CD4-positive, alpha-beta memory T cell (primary cell): ENCODE results near the gene MORN5. TPM values are rescaled to one million over a fixed set of nuclear protein-coding genes. Genes with fewer than 3 reads are reported as not detected.

Experiments used
- CTCF ChIA-PET: fragments of 350-600 bp; sonication (Branson Sonifier 250); formaldehyde crosslinking; loops from one replicate; lab custom pipeline; 2021; ENCODE audit warnings: inconsistent platforms; ENCODE audit not compliant: partially characterized antibody; lab: Charles Lee
- POLR2A ChIA-PET: fragments of 350-600 bp; sonication (Branson Sonifier 250); formaldehyde crosslinking; loops from one replicate; lab custom pipeline; 2021; ENCODE audit not compliant: partially characterized antibody; lab: Charles Lee
- DNase-seq, 5 donors: peaks; one replicate each; pipeline versions ENCODE4 v3.0.0 to v3.0.0-alpha.2; 2020 to 2022; ENCODE audit warnings: mixed read lengths in 1 of 5
- H3K27ac ChIP-seq: one replicate; pipeline ENCODE4 v1.7.0; 2013; ENCODE audit warnings: low read depth, low read length
- H3K27me3 ChIP-seq: 2 replicates; pipeline ENCODE4 v1.7.0; 2013; ENCODE audit warnings: mild to moderate bottlenecking, low read length, moderate library complexity; ENCODE audit not compliant: insufficient read depth
- H3K36me3 ChIP-seq: 2 replicates; pipeline ENCODE4 v1.7.0; 2013; ENCODE audit warnings: mild to moderate bottlenecking, low read length, moderate library complexity; ENCODE audit not compliant: insufficient read depth
- H3K4me1 ChIP-seq: 2 replicates; pipeline ENCODE4 v1.7.0; 2013; ENCODE audit warnings: mild to moderate bottlenecking, low read length, moderate library complexity; ENCODE audit not compliant: insufficient read depth
- H3K4me3 ChIP-seq, 2 donors: one replicate each; pipeline ENCODE4 v1.7.0; 2013; ENCODE audit warnings: low read length in 2 of 2, mild to moderate bottlenecking in 1 of 2
- H3K9me3 ChIP-seq, 2 donors: one replicate each; pipeline ENCODE4 v1.7.0; 2013; ENCODE audit warnings: low read length in 2 of 2, control low read depth in 1 of 2; ENCODE audit not compliant: control insufficient read depth in 1 of 2
- H3K27ac Mint-ChIP-seq, 7 donors: one replicate each; pipeline ENCODE4 v1.8.0; 2020 to 2021; ENCODE audit warnings: mixed read lengths in 7 of 7, mild to moderate bottlenecking in 6 of 7, inconsistent platforms in 3 of 7, moderate library complexity in 3 of 7
- H3K27me3 Mint-ChIP-seq, 2 donors: one replicate each; pipeline ENCODE4 v1.8.0; 2020 to 2021; ENCODE audit warnings: mixed read lengths in 2 of 2
- H3K36me3 Mint-ChIP-seq, 2 donors: one replicate each; pipeline ENCODE4 v1.8.0; 2020 to 2021; ENCODE audit warnings: mixed read lengths in 2 of 2, inconsistent platforms in 1 of 2, mild to moderate bottlenecking in 1 of 2
- H3K4me1 Mint-ChIP-seq, 4 donors: one replicate each; pipeline ENCODE4 v1.8.0; 2020 to 2021; ENCODE audit warnings: mixed read lengths in 4 of 4, mild to moderate bottlenecking in 1 of 4
- H3K4me3 Mint-ChIP-seq, 8 donors: one replicate each; pipeline ENCODE4 v1.8.0; 2020 to 2021; ENCODE audit warnings: mixed read lengths in 8 of 8, mild to moderate bottlenecking in 7 of 8, moderate library complexity in 6 of 8, inconsistent platforms in 3 of 8
- H3K9me3 Mint-ChIP-seq, 8 donors: one replicate each; pipeline ENCODE4 v1.8.0; 2020 to 2021; ENCODE audit warnings: mixed read lengths in 8 of 8, mild to moderate bottlenecking in 5 of 8, inconsistent platforms in 3 of 8, moderate library complexity in 1 of 8
- intact Hi-C: fragments of 100-400 bp; cut with micrococcal nuclease; formaldehyde crosslinking; loops from one replicate; pipeline ENCODE4 v1.15.1; 2023
- polyA plus RNA-seq, 2 donors: library from polyadenylated mRNA; unstranded; fragments of 300-500 nt; fragmentation: Illumina TruSeq; gene quantifications; one replicate each; pipeline ENCODE4 v1.2.3, GENCODE V29; 2021
- total RNA-seq, 2 experiments: library from RNA; stranded (reverse); gene quantifications; one replicate each; pipeline ENCODE4 v1.2.3, GENCODE V29; 2021

The MORN5 gene
- not detected for total RNA-seq
- polyA plus RNA-seq, result not detected

GRCh38 chr9:122159026-122159924, at the start of gene MORN5, which contains the start of gene NDUFA8:
TSS of gene MORN5 (plus strand) at chr9:122159908. CDS start at chr9:122159973, 65 bp downstream.
TSS of gene NDUFA8 (minus strand) at chr9:122159779. CDS start at chr9:122159677, 102 bp downstream.
- peak within 1 kb of the TSS; percentile 82 for H3K27ac ChIP-seq
- ChIA-PET CTCF (interaction anchor here (0.7 to 2.9 kb wide), 4 partner anchors 36 to 191 kb away, joined by 3 to 9 read pairs (median 6); no protein-coding TSS in a partner anchor), POLR2A (interaction anchor here (1.0 to 1.2 kb wide), 2 partner anchors 106 to 108 kb away, joined by 3 to 4 read pairs; partner anchors contain the start of genes MRRF and RBM18)
- H3K4me3 Mint-ChIP-seq, result peak within 1 kb of the TSS; percentile 95 to 99 (median 98)
- peak within 1 kb of the TSS; percentile 82 to 99 (median 97) for H3K27ac Mint-ChIP-seq
- intact Hi-C loops, result loop anchor here (1.0 to 2.0 kb wide), 3 partner anchors 66 to 670 kb away; partner anchors contain the start of genes MRRF, PDCL, RBM18 and TTLL11
- H3K27me3 ChIP-seq, result no peaks in the 10 kb centered on the region
- H3K36me3 ChIP-seq, result no peaks in the 10 kb centered on the region
- peaks cover 0 to 10% (median 3%) of the 10 kb centered on the region in 8 donors for H3K9me3 Mint-ChIP-seq
- H3K4me1 ChIP-seq, result peaks cover 25% of the 10 kb centered on the region
- H3K27me3 Mint-ChIP-seq, result peaks cover 8 to 10% of the 10 kb centered on the region in 2 donors
- H3K4me1 Mint-ChIP-seq, result peaks cover 29 to 48% (median 35%) of the 10 kb centered on the region in 4 donors
- H3K9me3 ChIP-seq, result no peaks in the 10 kb centered on the region
- DNase-seq, result peak; percentile 94 to 96 (median 95)
- H3K36me3 Mint-ChIP-seq, result peaks cover 0 to 8% of the 10 kb centered on the region in 2 donors
- peak within 1 kb of the TSS; percentile 89 to 93 for H3K4me3 ChIP-seq

GRCh38 chr9:122110100-122110833, 49.4 kb upstream of the MORN5 start:
- H3K36me3 Mint-ChIP-seq, result no peaks in the 10 kb centered on the region
- H3K4me3 Mint-ChIP-seq, result no peak overlapping the region
- no peak overlapping the region for H3K27ac Mint-ChIP-seq
- Histone ChIP-seq H3K27ac (no peak overlapping the region), H3K4me3 (no peak overlapping the region), H3K36me3 (no peaks in the 10 kb centered on the region), H3K4me1 (no peaks in the 10 kb centered on the region), H3K9me3 (no peaks in the 10 kb centered on the region), H3K27me3 (no peaks in the 10 kb centered on the region)
- no peaks in the 10 kb centered on the region for H3K4me1 Mint-ChIP-seq
- POLR2A ChIA-PET, result no interaction called here
- CTCF ChIA-PET, result interaction anchor here (0.7 to 1.5 kb wide), 6 partner anchors 11 to 14 kb away, joined by 3 to 7 read pairs (median 4); no protein-coding TSS in a partner anchor
- intact Hi-C loops, result no loop called here
- peaks cover 0 to 1% (median 0%) of the 10 kb centered on the region in 8 donors for H3K9me3 Mint-ChIP-seq
- peaks cover 0 to 3% of the 10 kb centered on the region in 2 donors for H3K27me3 Mint-ChIP-seq
- DNase-seq, result no peak

- Histone ChIP-seq H3K27ac (no peak overlapping the region), H3K9me3 (no peaks in the 10 kb centered on the region), H3K4me1 (no peaks in the 10 kb centered on the region), H3K27me3 (no peaks in the 10 kb centered on the region), H3K36me3 (no peaks in the 10 kb centered on the region), H3K4me3 (no peak overlapping the region)
- POLR2A ChIA-PET, result no interaction called here
- DNase-seq, result no peak
- Mint-ChIP-seq H3K4me3 (no peak overlapping the region), H3K9me3 (peaks cover 0 to 1% (median 0%) of the 10 kb centered on the region in 8 donors), H3K27me3 (peaks cover 0 to 3% of the 10 kb centered on the region in 2 donors), H3K36me3 (no peaks in the 10 kb centered on the region), H3K4me1 (no peaks in the 10 kb centered on the region), H3K27ac (no peak overlapping the region)
- CTCF ChIA-PET, result interaction anchor here (0.9 kb wide), 1 partner anchor 12 kb away, joined by 4 read pairs; no protein-coding TSS in a partner anchor
- intact Hi-C loops, result no loop called here
Observed at GRCh38 chr9:122111413-122112085, 48.2 kb upstream of the MORN5 start.

GRCh38 chr9:122112238-122112637, 47.5 kb upstream of the MORN5 start:
- intact Hi-C loops, result no loop called here
- Histone ChIP-seq H3K4me1 (no peaks in the 10 kb centered on the region), H3K27ac (no peak overlapping the region), H3K4me3 (no peak overlapping the region), H3K36me3 (no peaks in the 10 kb centered on the region), H3K9me3 (no peaks in the 10 kb centered on the region), H3K27me3 (no peaks in the 10 kb centered on the region)
- H3K27me3 Mint-ChIP-seq, result peaks cover 0 to 3% of the 10 kb centered on the region in 2 donors
- no peaks in the 10 kb centered on the region for H3K4me1 Mint-ChIP-seq
- H3K9me3 Mint-ChIP-seq, result peaks cover 0 to 1% (median 0%) of the 10 kb centered on the region in 8 donors
- H3K36me3 Mint-ChIP-seq, result no peaks in the 10 kb centered on the region
- no peak overlapping the region for H3K4me3 Mint-ChIP-seq
- H3K27ac Mint-ChIP-seq, result no peak overlapping the region
- CTCF ChIA-PET, result no interaction called here
- DNase-seq, result no peak
- POLR2A ChIA-PET, result no interaction called here

GRCh38 chr9:122113574-122113973, 46.1 kb upstream of the MORN5 start:
- intact Hi-C loops, result no loop called here

GRCh38 chr9:122115176-122116035, 44.3 kb upstream of the MORN5 start:
- Histone ChIP-seq H3K9me3 (no peaks in the 10 kb centered on the region), H3K4me1 (no peaks in the 10 kb centered on the region), H3K27me3 (no peaks in the 10 kb centered on the region), H3K4me3 (no peak overlapping the region), H3K36me3 (no peaks in the 10 kb centered on the region), H3K27ac (no peak overlapping the region)
- Mint-ChIP-seq H3K4me3 (no peak overlapping the region), H3K4me1 (no peaks in the 10 kb centered on the region), H3K27ac (no peak overlapping the region), H3K36me3 (no peaks in the 10 kb centered on the region), H3K9me3 (peaks cover 0 to 1% (median 0%) of the 10 kb centered on the region in 8 donors), H3K27me3 (peaks cover 0 to 3% of the 10 kb centered on the region in 2 donors)
- intact Hi-C loops, result no loop called here
- POLR2A ChIA-PET, result no interaction called here
- DNase-seq, result no peak
- CTCF ChIA-PET, result interaction anchor here (1.5 to 1.9 kb wide), 3 partner anchors 9 to 16 kb away, joined by 6 to 13 read pairs (median 10); no protein-coding TSS in a partner anchor

More at GRCh38 chr9:122113574-122113973, 46.1 kb upstream of the MORN5 start:
- Histone ChIP-seq H3K27me3 (no peaks in the 10 kb centered on the region), H3K36me3 (no peaks in the 10 kb centered on the region), H3K27ac (no peak overlapping the region), H3K9me3 (no peaks in the 10 kb centered on the region), H3K4me1 (no peaks in the 10 kb centered on the region), H3K4me3 (no peak overlapping the region)
- peaks cover 0 to 3% of the 10 kb centered on the region in 2 donors for H3K27me3 Mint-ChIP-seq
- CTCF ChIA-PET, result interaction anchor here (1.5 to 1.8 kb wide), 2 partner anchors 12 to 15 kb away, joined by 7 to 8 read pairs; no protein-coding TSS in a partner anchor
- no peak for DNase-seq
- H3K4me1 Mint-ChIP-seq, result no peaks in the 10 kb centered on the region
- H3K36me3 Mint-ChIP-seq, result no peaks in the 10 kb centered on the region
- H3K4me3 Mint-ChIP-seq, result no peak overlapping the region
- POLR2A ChIA-PET, result no interaction called here
- no peak overlapping the region for H3K27ac Mint-ChIP-seq
- peaks cover 0 to 1% (median 0%) of the 10 kb centered on the region in 8 donors for H3K9me3 Mint-ChIP-seq
